HG03025 (cell line): ENCODE results near the gene MINPP1.
"Not testable (repeated sequence)": the region's sequence is repeated elsewhere in the genome, so short reads cannot be mapped to it uniquely, and the experiment has no call there.

Experiments
- ATAC-seq: cut with Tn5 transposase; IDR thresholded peaks from one replicate; pipeline ENCODE4 v1.9.1; 2021; ENCODE audit warnings: mild to moderate bottlenecking, moderate library complexity; ENCODE audit not compliant: unreplicated experiment, low FRiP score

The MINPP1 gene

GRCh38 chr10:87560495-87561129 lies 55.9 kb downstream of the MINPP1 start:
- no peak for ATAC-seq

- ATAC-seq, result no peak
Measured at GRCh38 chr10:87562750-87563149, 58.1 kb downstream of the MINPP1 start.

GRCh38 chr10:87565010-87565409 lies 60.3 kb downstream of the MINPP1 start:
- ATAC-seq, result no peak

- ATAC-seq, result no peak
Measured at GRCh38 chr10:87575851-87576250, 71.2 kb downstream of the MINPP1 start.

- ATAC-seq, result no peak
Measured at GRCh38 chr10:87578160-87578841, 73.6 kb downstream of the MINPP1 start.

GRCh38 chr10:87578842-87579401 lies 74.2 kb downstream of the MINPP1 start:
- ATAC-seq, result no peak

GRCh38 chr10:87579563-87579962 lies 74.9 kb downstream of the MINPP1 start:
- ATAC-seq, result no peak

- ATAC-seq, result no peak
Measured at GRCh38 chr10:87580016-87580415, 75.3 kb downstream of the MINPP1 start.

- no peak for ATAC-seq
Measured at GRCh38 chr10:87585565-87586514, 81.1 kb downstream of the MINPP1 start.

- no peak for ATAC-seq
Measured at GRCh38 chr10:87589645-87590051, 85.0 kb downstream of the MINPP1 start.

- no peak for ATAC-seq
Measured at GRCh38 chr10:87590705-87591588, 86.3 kb downstream of the MINPP1 start.

- no peak for ATAC-seq
Measured at GRCh38 chr10:87591589-87591886, 86.8 kb downstream of the MINPP1 start.

- ATAC-seq, result not testable (repeated sequence)
Measured at GRCh38 chr10:87592920-87593319, 88.2 kb downstream of the MINPP1 start.

GRCh38 chr10:87593702-87594101 lies 89.0 kb downstream of the MINPP1 start:
- no peak for ATAC-seq

GRCh38 chr10:87594181-87594580 lies 89.5 kb downstream of the MINPP1 start:
- ATAC-seq, result no peak

GRCh38 chr10:87594864-87595263 lies 90.2 kb downstream of the MINPP1 start:
- no peak for ATAC-seq

- no peak for ATAC-seq
Measured at GRCh38 chr10:87596351-87596750, 91.7 kb downstream of the MINPP1 start.

- ATAC-seq, result no peak
Measured at GRCh38 chr10:87598700-87599099, 94.0 kb downstream of the MINPP1 start.

- ATAC-seq, result no peak
Measured at GRCh38 chr10:87600581-87600980, 95.9 kb downstream of the MINPP1 start.
